GM18861 (cell line): Measurements from ENCODE around the gene FIBCD1.
"Not testable (repeated sequence)": the region's sequence is repeated elsewhere in the genome, so short reads cannot be mapped to it uniquely, and the experiment has no call there.

Experiments
- ATAC-seq: cut with Tn5 transposase; IDR thresholded peaks from one replicate; pipeline ENCODE4 v1.9.1; 2021; ENCODE audit not compliant: unreplicated experiment

FIBCD1 gene

GRCh38 chr9:130974697-130975096 lies 35.6 kb upstream of the FIBCD1 start:
- no peak for ATAC-seq

- no peak for ATAC-seq
Observed at GRCh38 chr9:130973686-130974281, 34.7 kb upstream of the FIBCD1 start.

GRCh38 chr9:130972957-130973685 lies 34.1 kb upstream of the FIBCD1 start:
- ATAC-seq = no peak

GRCh38 chr9:130972277-130972956 lies 33.4 kb upstream of the FIBCD1 start:
- ATAC-seq = no peak

GRCh38 chr9:130971294-130971849 lies 32.3 kb upstream of the FIBCD1 start:
- no peak for ATAC-seq

- ATAC-seq = no peak
Observed at GRCh38 chr9:130970855-130971254, 31.8 kb upstream of the FIBCD1 start.

- ATAC-seq = no peak
Observed at GRCh38 chr9:130970052-130970451, 31.0 kb upstream of the FIBCD1 start.

GRCh38 chr9:130965680-130966079 lies 26.6 kb upstream of the FIBCD1 start:
- no peak for ATAC-seq

- ATAC-seq = no peak
Observed at GRCh38 chr9:130963916-130964315, 24.9 kb upstream of the FIBCD1 start.

GRCh38 chr9:130963337-130963908 lies 24.4 kb upstream of the FIBCD1 start:
- ATAC-seq = no peak

- no peak for ATAC-seq
Observed at GRCh38 chr9:130962418-130963316, 23.6 kb upstream of the FIBCD1 start.

- no peak for ATAC-seq
Observed at GRCh38 chr9:130961511-130962300, 22.7 kb upstream of the FIBCD1 start.

GRCh38 chr9:130960522-130961378 lies 21.7 kb upstream of the FIBCD1 start:
- no peak for ATAC-seq

- no peak for ATAC-seq
Observed at GRCh38 chr9:130959809-130960334, 20.8 kb upstream of the FIBCD1 start.

- ATAC-seq = not testable (repeated sequence)
Observed at GRCh38 chr9:130958564-130958963, 19.5 kb upstream of the FIBCD1 start.

GRCh38 chr9:130957451-130958203 lies 18.6 kb upstream of the FIBCD1 start:
- ATAC-seq = no peak

- no peak for ATAC-seq
Observed at GRCh38 chr9:130956636-130957450, 17.8 kb upstream of the FIBCD1 start.
